HG03139 (cell line): ENCODE data around the gene EXOC3L2.
"Not testable (repeated sequence)": the region's sequence is repeated elsewhere in the genome, so short reads cannot be mapped to it uniquely, and the experiment has no call there.

ENCODE experiments used
- ATAC-seq: cut with Tn5 transposase; IDR thresholded peaks from one replicate; pipeline ENCODE4 v1.9.1; 2021; ENCODE audit not compliant: unreplicated experiment

Gene EXOC3L2

GRCh38 chr19:45245334-45245787 is at the start of gene EXOC3L2:
Gene EXOC3L2 (minus strand): TSS chr19:45245407. CDS start chr19:45239045, 6,362 bp downstream.
- ATAC-seq: no peak

GRCh38 chr19:45294291-45295029 is 49.3 kb upstream of the EXOC3L2 start:
- no peak for ATAC-seq

- no peak for ATAC-seq
Measured at GRCh38 chr19:45293682-45294081, 48.5 kb upstream of the EXOC3L2 start.

GRCh38 chr19:45291834-45292233 is 46.6 kb upstream of the EXOC3L2 start:
- ATAC-seq: no peak

- ATAC-seq: no peak
Measured at GRCh38 chr19:45290381-45290931, 45.2 kb upstream of the EXOC3L2 start.

GRCh38 chr19:45283443-45284033 is 38.3 kb upstream of the EXOC3L2 start:
- ATAC-seq: no peak

GRCh38 chr19:45280471-45280961 is 35.3 kb upstream of the EXOC3L2 start:
- no peak for ATAC-seq

- no peak for ATAC-seq
Measured at GRCh38 chr19:45279587-45280192, 34.5 kb upstream of the EXOC3L2 start.

- no peak for ATAC-seq
Measured at GRCh38 chr19:45278087-45278486, 32.9 kb upstream of the EXOC3L2 start.

- ATAC-seq: no peak
Measured at GRCh38 chr19:45276284-45276687, 31.1 kb upstream of the EXOC3L2 start.

GRCh38 chr19:45275370-45275971 is 30.3 kb upstream of the EXOC3L2 start:
- no peak for ATAC-seq

- no peak for ATAC-seq
Measured at GRCh38 chr19:45273521-45273855, 28.3 kb upstream of the EXOC3L2 start.

GRCh38 chr19:45271735-45272108 is 26.5 kb upstream of the EXOC3L2 start:
- ATAC-seq: no peak

- ATAC-seq: no peak
Measured at GRCh38 chr19:45271098-45271734, 26.0 kb upstream of the EXOC3L2 start.

- ATAC-seq: not testable (repeated sequence)
Measured at GRCh38 chr19:45269939-45270338, 24.7 kb upstream of the EXOC3L2 start.

- ATAC-seq: no peak
Measured at GRCh38 chr19:45267296-45267695, 22.1 kb upstream of the EXOC3L2 start.

- no peak for ATAC-seq
Measured at GRCh38 chr19:45265375-45265774, 20.2 kb upstream of the EXOC3L2 start.

- no peak for ATAC-seq
Measured at GRCh38 chr19:45264781-45265317, 19.6 kb upstream of the EXOC3L2 start.

GRCh38 chr19:45263013-45263412 is 17.8 kb upstream of the EXOC3L2 start:
- ATAC-seq: no peak

- no peak for ATAC-seq
Measured at GRCh38 chr19:45262570-45262969, 17.4 kb upstream of the EXOC3L2 start.

GRCh38 chr19:45258862-45259261 is 13.7 kb upstream of the EXOC3L2 start:
- no peak for ATAC-seq
